Common myeloid progenitor, CD34-positive (primary cell): ENCODE results near the gene PCDH9.

ENCODE experiments used
- CTCF ChIA-PET: fragments of 350-600 bp; sonication (Branson Sonifier 250); formaldehyde crosslinking; loops from one replicate; lab custom pipeline; 2021; ENCODE audit warnings: antibody characterized with exemption; lab: Charles Lee
- POLR2A ChIA-PET: fragments of 350-600 bp; sonication (Branson Sonifier 250); formaldehyde crosslinking; loops from one replicate; lab custom pipeline; 2021; ENCODE audit warnings: antibody characterized with exemption; lab: Charles Lee
- DNase-seq, 3 donors: peaks; one replicate each; pipeline versions ENCODE4 v3.0.0 to v3.0.0-alpha.2; 2013
- H3K27ac ChIP-seq, 2 experiments: 1 replicate in 1 of 2; 2 replicates in 1 of 2; pipeline ENCODE4 v1.7.0; 2013; ENCODE audit warnings: inconsistent platforms in 2 of 2, low read length in 2 of 2, mild to moderate bottlenecking in 2 of 2, low read depth in 1 of 2, moderate library complexity in 1 of 2; ENCODE audit not compliant: severe bottlenecking in 2 of 2, insufficient read depth in 1 of 2, poor library complexity in 1 of 2
- H3K27me3 ChIP-seq, 5 experiments: replicated peaks in 2 of 5; 1 replicate in 3 of 5; 2 replicates in 2 of 5; pipeline versions ENCODE4 v1.6.1 to v1.7.0; 2013; ENCODE audit warnings: low read length in 4 of 5, mild to moderate bottlenecking in 2 of 5, moderate library complexity in 2 of 5, inconsistent platforms in 1 of 5; ENCODE audit not compliant: insufficient read depth in 5 of 5, control insufficient read depth in 4 of 5
- H3K36me3 ChIP-seq, 4 experiments: 1 replicate in 2 of 4; 2 replicates in 2 of 4; pipeline versions ENCODE4 v1.6.1 to v1.7.0; 2013; ENCODE audit warnings: low read length in 3 of 4, control low read depth in 1 of 4, mild to moderate bottlenecking in 1 of 4; ENCODE audit not compliant: control insufficient read depth in 4 of 4, insufficient read depth in 4 of 4
- H3K4me1 ChIP-seq, 4 experiments: 1 replicate in 3 of 4; 2 replicates in 1 of 4; pipeline versions ENCODE4 v1.6.1 to v1.7.1; 2013; ENCODE audit warnings: low read length in 3 of 4, mild to moderate bottlenecking in 3 of 4, control low read depth in 1 of 4, inconsistent platforms in 1 of 4, moderate library complexity in 1 of 4; ENCODE audit not compliant: control insufficient read depth in 4 of 4, insufficient read depth in 4 of 4; ENCODE audit errors: control extremely low read depth in 1 of 4
- H3K4me3 ChIP-seq, 7 experiments: 1 replicate in 4 of 7; 2 replicates in 3 of 7; pipeline versions ENCODE4 v1.5.1 to v1.7.0; 2013; ENCODE audit warnings: mild to moderate bottlenecking in 7 of 7, low read length in 6 of 7, moderate library complexity in 6 of 7, inconsistent platforms in 2 of 7, low read depth in 2 of 7, control low read depth in 1 of 7; ENCODE audit not compliant: insufficient read depth in 4 of 7, control insufficient read depth in 1 of 7; ENCODE audit errors: extremely low read depth in 1 of 7
- H3K9me3 ChIP-seq, 5 experiments: 1 replicate in 4 of 5; 2 replicates in 1 of 5; pipeline versions ENCODE4 v1.6.1 to v1.7.1; 2013; ENCODE audit warnings: low read length in 4 of 5, mild to moderate bottlenecking in 2 of 5, inconsistent platforms in 1 of 5, low read depth in 1 of 5, moderate library complexity in 1 of 5; ENCODE audit not compliant: control insufficient read depth in 4 of 5, insufficient read depth in 2 of 5; ENCODE audit errors: control extremely low read depth in 1 of 5
- WGBS: methylation state at CpG from one replicate; pipeline ENCODE4 v1.1.5; 2013; ENCODE audit not compliant: insufficient coverage; 5-methylcytosine and 5-hydroxymethylcytosine counted together

PCDH9 gene

GRCh38 chr13:66921437-66921836 lies 308.7 kb downstream of the PCDH9 start:
- POLR2A ChIA-PET: no interaction called here
- CTCF ChIA-PET: no interaction called here
- no peak for DNase-seq
- H3K4me1 ChIP-seq: no peaks in the 10 kb centered on the region
- no peaks in the 10 kb centered on the region for H3K9me3 ChIP-seq
- H3K4me3 ChIP-seq: no peak overlapping the region
- no peak overlapping the region for H3K27ac ChIP-seq
- H3K36me3 ChIP-seq: no peaks in the 10 kb centered on the region
- WGBS: 95% methylated on average over 4 of the region's 5 CpGs
- no peaks in the 10 kb centered on the region for H3K27me3 ChIP-seq

GRCh38 chr13:66915596-66916185 lies 314.4 kb downstream of the PCDH9 start:
- Histone ChIP-seq H3K9me3 (no peaks in the 10 kb centered on the region), H3K4me1 (peaks cover 0 to 6% (median 4%) of the 10 kb centered on the region in 4 experiments), H3K4me3 (no peak overlapping the region), H3K27ac (no peak overlapping the region), H3K27me3 (no peaks in the 10 kb centered on the region), H3K36me3 (no peaks in the 10 kb centered on the region)
- POLR2A ChIA-PET: no interaction called here
- peak in 2 of 3 donors; percentile 23 to 40 for DNase-seq
- no CpG with 5 or more reads among the region's 1 CpG for WGBS
- CTCF ChIA-PET: no interaction called here

- no peak overlapping the region for H3K27ac ChIP-seq
- H3K4me3 ChIP-seq: no peak overlapping the region
- POLR2A ChIA-PET: no interaction called here
- H3K36me3 ChIP-seq: no peaks in the 10 kb centered on the region
- DNase-seq: peak in 2 of 3 donors; percentile 0 to 13
- no CpG with 5 or more reads among the region's 4 CpGs for WGBS
- CTCF ChIA-PET: no interaction called here
- H3K27me3 ChIP-seq: no peaks in the 10 kb centered on the region
- H3K9me3 ChIP-seq: no peaks in the 10 kb centered on the region
- H3K4me1 ChIP-seq: peaks cover 0 to 6% (median 4%) of the 10 kb centered on the region in 4 experiments
These were observed 316.0 kb downstream of the PCDH9 start for GRCh38 chr13:66914155-66914554.

DNA sequence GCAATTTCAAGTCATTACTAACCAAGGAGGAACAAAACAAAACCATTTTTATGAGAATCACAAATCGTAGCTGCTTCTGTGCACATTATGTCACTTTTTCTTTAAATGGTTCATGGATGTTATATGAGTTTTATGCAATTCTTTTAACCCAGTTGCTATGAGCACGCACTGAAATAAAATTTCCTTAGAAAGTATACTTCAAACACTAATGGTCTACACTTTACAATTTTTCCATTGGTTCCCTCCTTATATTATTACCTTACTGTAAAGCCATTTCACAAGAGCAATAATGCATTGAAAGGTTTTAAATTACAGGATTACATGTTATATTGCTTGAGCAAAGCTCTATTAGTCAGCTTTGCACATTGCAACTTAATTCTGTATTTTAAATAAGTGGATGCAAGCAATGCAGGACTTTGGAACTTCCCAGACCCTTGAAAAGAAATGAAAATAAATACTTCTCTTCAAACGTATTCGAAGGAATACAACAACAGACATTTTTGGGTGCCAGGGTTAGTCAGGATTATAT lies 318.7 kb downstream of the PCDH9 start:
- ChIA-PET POLR2A (no interaction called here), CTCF (interaction anchor here (1.4 kb wide), 1 partner anchor 8 kb away, joined by 3 read pairs; no protein-coding TSS in a partner anchor)
- Histone ChIP-seq H3K4me1 (peaks cover 0 to 6% (median 4%) of the 10 kb centered on the region in 4 experiments), H3K27me3 (no peaks in the 10 kb centered on the region), H3K4me3 (no peak overlapping the region), H3K27ac (no peak overlapping the region), H3K36me3 (no peaks in the 10 kb centered on the region), H3K9me3 (no peaks in the 10 kb centered on the region)
- DNase-seq: no peak
- no CpG with 5 or more reads among the region's 4 CpGs for WGBS

DNA sequence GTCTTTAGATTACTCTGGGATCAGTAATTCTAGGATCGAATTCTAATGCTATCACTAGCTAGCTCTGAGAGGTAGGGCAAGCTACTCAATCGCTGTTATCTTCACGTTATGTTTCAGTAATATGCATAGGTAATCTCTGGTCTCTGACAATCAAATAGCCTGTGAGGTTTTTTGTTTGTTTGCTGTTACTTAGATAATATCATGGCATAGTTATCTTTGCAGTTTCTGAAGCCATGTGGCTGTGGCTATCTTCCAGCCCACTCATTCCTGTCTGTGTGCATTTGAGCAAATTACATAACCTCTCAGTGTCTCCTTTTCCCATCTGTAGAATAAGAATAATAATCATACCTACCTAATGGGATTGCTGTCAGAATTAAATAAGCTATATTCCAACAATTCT lies 330.2 kb downstream of the PCDH9 start:
- no peak overlapping the region for H3K27ac ChIP-seq
- no peak overlapping the region for H3K4me3 ChIP-seq
- no peaks in the 10 kb centered on the region for H3K36me3 ChIP-seq
- DNase-seq: no peak
- CTCF ChIA-PET: no interaction called here
- H3K4me1 ChIP-seq: no peaks in the 10 kb centered on the region
- no peaks in the 10 kb centered on the region for H3K27me3 ChIP-seq
- POLR2A ChIA-PET: no interaction called here
- H3K9me3 ChIP-seq: no peaks in the 10 kb centered on the region
- WGBS: 95% methylated on average over 3 of the region's 3 CpGs

- ChIA-PET CTCF (no interaction called here), POLR2A (no interaction called here)
- no peaks in the 10 kb centered on the region for H3K9me3 ChIP-seq
- H3K36me3 ChIP-seq: no peaks in the 10 kb centered on the region
- H3K27ac ChIP-seq: no peak overlapping the region
- H3K4me1 ChIP-seq: no peaks in the 10 kb centered on the region
- no peak for DNase-seq
- no peaks in the 10 kb centered on the region for H3K27me3 ChIP-seq
- 88% methylated on average over 1 of the region's 1 CpG for WGBS
- H3K4me3 ChIP-seq: no peak overlapping the region
These were observed 333.2 kb downstream of the PCDH9 start for GRCh38 chr13:66896933-66897332.

GRCh38 chr13:66895780-66896179 lies 334.4 kb downstream of the PCDH9 start:
- POLR2A ChIA-PET: no interaction called here

More at GRCh38 chr13:66895780-66896179, 334.4 kb downstream of the PCDH9 start:
- CTCF ChIA-PET: no interaction called here
- H3K4me1 ChIP-seq: no peaks in the 10 kb centered on the region
- H3K27ac ChIP-seq: no peak overlapping the region
- no peaks in the 10 kb centered on the region for H3K27me3 ChIP-seq
- 88% methylated on average over 3 of the region's 5 CpGs for WGBS
- no peak for DNase-seq
- no peak overlapping the region for H3K4me3 ChIP-seq
- no peaks in the 10 kb centered on the region for H3K36me3 ChIP-seq
- H3K9me3 ChIP-seq: peaks cover 0 to 1% (median 0%) of the 10 kb centered on the region in 5 experiments
